Measurements from ENCODE around the gene OS9. TPM values are rescaled to one million over a fixed set of nuclear protein-coding genes. Genes with fewer than 3 reads are reported as not detected.

OS9 gene
- total RNA-seq, 1 donor from 2014 or later: 102 TPM

DNA sequence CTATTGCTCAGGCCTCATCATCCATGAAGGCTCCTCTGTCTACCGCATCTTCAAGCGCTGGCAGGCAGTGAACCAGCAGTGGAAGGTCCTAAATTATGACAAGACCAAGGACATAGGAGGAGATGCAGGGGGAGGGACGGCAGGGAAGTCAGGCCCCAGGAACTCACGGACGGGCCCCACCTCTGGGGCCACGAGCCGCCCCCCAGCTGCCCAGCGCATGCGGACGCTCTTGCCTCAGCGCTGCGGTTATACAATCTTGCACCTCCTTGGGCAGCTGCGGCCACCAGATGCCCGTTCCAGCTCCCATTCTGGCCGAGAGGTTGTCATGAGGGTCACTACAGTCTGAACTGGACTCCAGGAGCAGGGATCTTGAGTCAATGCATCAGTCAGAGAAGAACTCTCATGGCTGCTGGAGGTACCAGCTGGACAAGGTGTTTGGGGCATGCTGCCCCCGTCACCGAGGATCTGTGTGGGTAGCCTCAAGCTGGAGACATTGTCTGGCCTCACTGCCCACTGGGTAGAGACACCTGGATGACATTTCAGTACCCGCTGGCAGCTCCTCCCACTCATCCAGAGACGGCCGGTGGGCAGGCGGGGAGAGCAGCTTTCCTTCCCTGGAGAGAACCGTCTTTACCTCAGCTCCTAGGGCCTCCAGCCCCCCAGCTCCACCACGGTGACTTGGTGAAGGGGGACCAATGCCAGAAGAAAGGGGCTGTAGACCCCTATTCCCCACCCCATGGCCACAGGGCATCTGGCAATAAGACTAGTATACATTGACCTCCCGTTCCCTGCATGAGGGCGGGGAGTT lies 64.8 kb downstream of the OS9 start:
- ATAC-seq (ENCODE audit: poor library complexity) (no peak), DNase-seq (no peak)
- intact Hi-C loops (cut with DNase I): no loop called here

DNA sequence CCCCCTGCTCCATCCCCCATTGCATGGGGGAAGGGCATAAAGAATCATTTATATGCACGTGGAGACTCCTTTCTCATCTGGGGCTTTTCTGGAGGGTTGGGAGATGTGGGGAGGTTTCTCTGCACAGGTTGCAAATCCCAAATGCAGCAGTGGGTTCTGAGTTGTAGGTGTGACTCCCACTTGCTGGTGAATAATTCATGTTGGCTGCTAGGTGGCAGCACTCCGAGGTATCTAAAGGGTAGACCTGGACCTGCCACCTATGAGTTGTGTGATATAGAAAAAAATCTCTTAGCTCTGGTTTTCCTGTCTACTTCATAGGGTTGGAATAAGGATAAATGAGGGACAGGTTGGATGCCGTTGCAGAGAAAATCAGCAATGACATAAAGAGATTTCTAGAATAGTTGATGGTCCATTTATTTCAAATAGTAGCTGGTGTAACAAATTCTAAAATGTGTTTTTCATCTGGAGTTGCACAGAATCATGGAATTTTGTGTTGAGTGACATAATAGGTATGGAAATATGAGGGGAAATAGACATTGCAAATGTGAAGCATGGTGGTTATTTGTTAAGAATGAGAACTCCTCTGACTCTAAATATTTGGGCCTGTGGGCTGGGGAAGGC lies 65.5 kb downstream of the OS9 start:
- no peak for ATAC-seq (ENCODE audit: poor library complexity)
- DNase-seq: no peak
- intact Hi-C loops (cut with DNase I): no loop called here

DNA sequence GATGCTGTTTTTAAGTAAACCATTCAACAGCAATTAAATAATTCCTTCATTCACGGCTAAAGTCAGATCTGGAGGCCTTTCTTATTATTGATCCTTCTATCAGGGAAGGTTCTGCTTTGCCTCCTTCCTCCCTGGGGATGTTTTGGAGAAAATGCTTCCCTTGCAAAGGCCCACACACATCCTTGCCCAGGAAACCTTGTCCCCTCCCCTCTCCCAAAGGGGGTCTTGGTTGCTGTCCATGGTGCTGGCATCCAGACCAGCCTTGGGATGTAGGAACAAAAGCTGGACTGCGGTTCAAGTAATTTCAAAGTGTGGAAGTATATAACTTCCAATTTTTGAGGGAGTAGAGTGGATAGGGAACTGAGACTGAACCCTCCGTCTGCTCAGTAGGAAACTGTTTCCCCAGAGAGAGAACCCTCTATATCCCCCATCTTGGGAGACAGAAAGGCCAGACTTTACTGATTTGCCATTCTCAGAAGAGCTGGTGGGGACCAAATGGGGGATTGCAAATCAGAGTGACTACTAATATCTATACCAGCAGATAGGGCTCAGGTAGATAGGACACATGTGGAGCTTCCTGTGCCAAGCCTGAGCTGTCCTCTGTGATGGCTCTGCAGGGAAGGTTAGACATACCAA lies 66.5 kb downstream of the OS9 start:
- ATAC-seq (ENCODE audit: poor library complexity) (no peak), DNase-seq (no peak)
- intact Hi-C loops (cut with DNase I): no loop called here

DNA sequence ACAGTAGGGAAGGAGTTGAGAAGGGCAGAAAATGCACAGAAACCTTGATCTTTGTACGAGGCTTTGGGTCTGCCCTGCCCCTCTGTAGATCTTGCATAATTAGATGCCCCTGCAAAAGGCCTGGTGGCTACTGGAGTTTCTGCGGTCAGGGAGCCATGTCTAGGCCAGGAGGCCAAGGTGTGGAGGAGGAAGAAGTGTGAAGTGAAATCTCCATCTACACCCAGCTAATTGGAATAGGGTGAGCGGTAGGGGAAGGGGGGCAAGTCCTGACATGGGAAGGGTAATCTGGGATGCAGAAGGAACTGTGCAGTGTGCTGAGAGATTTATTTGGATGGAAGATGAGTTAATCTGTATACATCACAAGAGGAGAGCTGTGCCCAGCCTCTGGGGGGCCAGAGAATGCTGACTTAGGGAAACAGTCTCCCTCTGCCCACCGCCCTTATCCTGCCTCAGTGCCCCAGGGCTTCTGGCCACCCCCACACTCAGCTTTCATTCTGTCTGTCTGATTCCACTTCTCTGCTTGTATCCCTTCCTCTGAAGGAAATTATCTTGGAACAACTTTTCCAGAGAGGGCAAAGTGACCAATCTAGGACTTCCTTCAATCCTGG lies 67.6 kb downstream of the OS9 start:
- intact Hi-C loops (cut with DNase I): no loop called here
- DNase-seq: no peak
- ATAC-seq (ENCODE audit: poor library complexity): no peak

DNA sequence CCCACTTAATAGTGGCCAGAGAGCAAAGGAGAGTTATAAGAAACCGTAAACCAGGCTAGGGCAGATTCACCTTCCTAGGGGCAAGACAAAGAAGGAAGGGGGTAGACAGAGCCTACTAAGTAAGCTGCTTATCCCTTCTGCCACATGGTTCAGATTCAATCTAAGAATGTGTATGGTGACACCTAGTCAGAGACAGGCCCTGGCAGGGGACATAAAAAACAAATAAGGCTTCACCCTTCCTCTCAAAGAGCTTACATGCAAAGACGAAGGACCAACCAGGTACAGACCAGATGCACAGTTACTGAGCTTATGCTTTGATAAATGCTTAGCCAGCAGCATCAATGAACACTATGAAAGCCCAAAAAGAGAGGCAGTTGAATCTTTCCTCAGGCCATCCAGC lies 68.5 kb downstream of the OS9 start:
- intact Hi-C loops (cut with DNase I): no loop called here
- ATAC-seq (ENCODE audit: poor library complexity): no peak
- no peak for DNase-seq

DNA sequence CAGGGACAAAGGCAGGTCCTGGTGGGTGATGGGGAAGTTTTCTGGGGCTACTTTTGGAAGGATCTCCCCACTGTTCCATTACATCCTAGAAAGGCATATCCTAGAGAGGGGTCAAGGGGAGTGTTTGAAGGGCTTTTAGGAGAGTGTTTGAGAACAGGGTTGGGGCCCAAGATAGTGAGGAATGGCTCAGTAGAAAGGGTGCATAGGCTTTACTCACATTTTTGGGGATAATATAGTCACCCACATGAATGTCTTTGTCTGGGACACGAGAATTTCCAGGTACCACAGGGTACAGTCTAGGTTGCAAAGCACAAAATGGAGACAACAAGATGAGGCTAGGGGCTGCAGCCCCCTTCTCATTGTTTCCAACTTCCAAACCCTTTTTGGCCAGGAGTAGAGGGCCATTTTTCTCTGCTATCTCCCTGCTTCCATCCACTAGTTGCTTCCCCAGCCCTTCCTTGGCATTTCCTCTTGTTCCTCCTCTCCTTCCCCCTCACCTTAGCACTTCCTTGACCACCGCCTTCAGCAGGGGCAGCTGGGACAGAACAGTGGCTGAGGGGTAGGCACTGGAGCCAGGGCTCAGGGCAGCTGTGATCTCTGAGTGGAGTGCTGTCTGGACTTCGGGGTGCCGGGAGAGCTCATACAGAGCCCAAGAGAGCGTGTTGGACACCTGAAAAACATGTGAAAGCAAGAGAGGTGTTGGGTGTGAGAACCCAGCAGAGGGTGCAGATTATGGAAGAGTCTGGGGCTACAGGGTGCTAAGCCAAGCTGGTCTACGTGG lies 70.1 kb downstream of the OS9 start:
- DNase-seq (no peak), ATAC-seq (ENCODE audit: poor library complexity) (no peak)
- intact Hi-C loops (cut with DNase I): no loop called here

DNA sequence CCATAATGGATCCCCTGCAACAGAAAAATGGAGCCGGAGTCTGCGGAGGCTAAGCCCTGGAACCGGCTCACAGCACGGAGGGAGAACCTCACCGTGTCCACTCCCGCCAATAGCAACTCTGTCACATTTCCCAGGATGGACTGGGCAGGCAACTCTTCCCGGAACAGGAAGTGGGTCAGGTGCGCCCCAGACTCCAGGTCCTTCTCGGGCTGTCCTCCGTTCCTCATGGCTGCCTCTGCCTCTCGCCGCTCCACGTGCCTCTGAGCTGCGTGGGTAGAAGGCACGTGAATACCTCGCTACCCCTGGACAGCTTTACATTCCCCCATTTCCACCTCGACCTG lies 70.7 kb downstream of the OS9 start:
- DNase-seq: no peak
- intact Hi-C loops (cut with DNase I): no loop called here
- ATAC-seq (ENCODE audit: poor library complexity): no peak

DNA sequence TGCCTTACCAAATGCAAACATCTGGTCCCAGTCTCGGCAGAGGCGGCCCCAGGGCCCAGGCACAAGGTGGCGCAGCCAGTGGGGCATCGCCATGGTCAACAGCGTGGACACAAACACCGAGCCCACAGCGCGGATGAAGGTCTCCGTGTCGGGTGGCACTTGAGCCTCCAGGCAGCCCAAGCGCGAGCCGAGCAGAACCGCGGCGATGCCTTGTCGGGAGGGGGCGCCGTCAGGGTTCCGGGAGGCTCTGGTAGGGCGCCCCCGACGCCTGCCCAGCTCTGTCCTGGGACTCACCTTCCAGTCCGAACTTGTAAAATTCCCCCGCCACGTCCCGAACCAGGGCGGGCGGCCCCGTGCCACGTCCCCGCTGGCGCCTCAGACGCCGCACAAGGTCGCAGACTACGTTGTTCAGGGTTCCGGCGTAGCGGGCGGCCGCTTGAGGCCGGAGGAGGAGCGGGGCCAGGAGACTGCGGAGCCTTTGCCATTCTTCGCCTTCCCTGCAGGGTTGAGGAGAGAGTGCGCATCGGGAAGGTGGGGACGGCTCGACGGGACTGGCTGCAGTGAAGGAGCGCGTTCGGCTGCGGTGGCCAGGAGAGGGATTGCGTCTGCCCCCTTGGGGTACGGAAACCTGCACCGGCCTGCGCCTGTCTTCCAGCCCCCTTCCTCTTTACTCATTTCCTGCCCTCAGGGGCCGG lies 71.2 kb downstream of the OS9 start:
- no peak for DNase-seq
- intact Hi-C loops (cut with DNase I): no loop called here
- ATAC-seq (ENCODE audit: poor library complexity): peak; percentile 48

DNA sequence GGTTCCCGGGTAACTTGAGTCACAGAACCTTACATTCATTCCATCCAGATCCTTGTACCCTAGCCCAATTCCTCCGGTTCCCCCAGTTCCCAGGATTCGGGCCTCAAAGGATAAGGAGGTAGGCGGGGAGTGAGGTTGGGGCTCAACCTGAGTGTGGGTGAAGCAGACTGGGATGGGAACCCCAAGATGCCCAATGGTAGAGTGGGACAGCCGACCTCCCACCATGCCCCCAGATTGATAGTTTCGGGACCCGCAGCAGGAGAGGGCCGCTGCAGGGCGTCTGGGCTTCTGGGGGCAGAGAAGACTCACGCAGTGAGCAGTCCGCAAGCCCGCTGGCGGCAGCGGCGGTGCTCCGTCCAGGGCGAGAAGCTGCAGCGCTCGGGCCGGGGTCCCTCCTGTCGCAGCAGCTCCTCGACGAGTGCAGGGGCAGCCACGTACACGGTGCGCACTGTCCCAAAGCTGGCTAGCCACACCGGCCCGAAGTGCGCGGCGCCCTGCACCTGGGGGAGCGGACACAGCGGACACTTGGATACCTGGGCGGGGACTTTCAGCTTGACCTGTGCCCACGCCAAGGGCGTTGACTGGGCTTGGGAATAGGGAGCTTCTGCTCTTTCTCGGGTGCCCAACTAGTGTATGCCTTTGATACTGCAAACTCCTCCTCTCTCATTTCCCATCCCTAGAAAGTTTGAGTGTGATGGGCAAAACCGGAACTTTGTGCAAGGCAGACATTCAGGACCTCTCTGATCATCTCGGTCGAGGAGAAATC lies 71.9 kb downstream of the OS9 start:
- ATAC-seq (ENCODE audit: poor library complexity) (peak; percentile 23), DNase-seq (no peak)
- intact Hi-C loops (cut with DNase I): no loop called here

DNA sequence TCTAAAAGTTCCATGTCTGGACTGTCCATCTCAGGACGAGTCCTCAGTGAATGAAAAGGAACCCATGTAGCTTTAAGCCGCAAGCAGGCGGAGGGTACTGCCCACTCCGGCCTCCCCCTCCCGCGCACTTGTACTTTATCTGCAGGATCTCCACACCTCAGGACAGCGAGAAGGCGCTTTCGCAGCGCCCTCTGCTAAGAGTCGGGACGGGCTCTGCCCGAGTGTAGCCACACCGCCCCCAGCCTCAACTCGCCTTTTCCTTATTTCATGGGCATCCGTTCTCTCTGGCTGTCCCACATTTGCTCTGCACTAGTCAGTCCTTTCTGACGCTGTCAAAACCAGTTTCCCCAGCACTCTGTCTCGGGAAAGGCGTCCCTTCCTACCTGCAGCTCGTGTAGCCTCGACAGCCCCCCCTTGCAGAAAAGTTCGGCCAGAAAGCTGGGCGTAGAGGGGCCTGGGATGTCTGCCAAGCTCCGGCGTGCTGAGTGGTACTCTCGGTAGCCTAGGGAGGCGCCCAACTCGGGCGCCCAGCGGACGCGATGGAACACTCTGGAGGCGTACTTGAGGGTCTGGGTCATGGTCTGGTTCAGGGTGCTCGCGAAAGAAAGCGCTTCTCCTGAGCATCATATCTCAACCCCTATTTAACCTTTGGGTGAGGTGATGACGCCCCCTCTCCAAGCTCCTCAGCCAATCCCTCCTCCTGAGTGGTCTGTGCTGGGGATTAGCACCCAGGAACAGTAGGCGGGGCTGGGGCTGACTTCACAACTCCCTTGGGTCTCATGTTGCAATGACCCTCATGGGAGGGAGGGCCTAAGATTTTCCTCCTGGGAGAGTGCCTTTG lies 72.8 kb downstream of the OS9 start, which contains the start of gene CYP27B1:
Gene CYP27B1 (minus strand): TSS at position 615 of the 841 bp plus-strand sequence. CDS start 37 bp downstream, at position 578.
- ATAC-seq (ENCODE audit: poor library complexity) (peak; percentile 7), DNase-seq (no peak)
- intact Hi-C loops (cut with DNase I): no loop called here

DNA sequence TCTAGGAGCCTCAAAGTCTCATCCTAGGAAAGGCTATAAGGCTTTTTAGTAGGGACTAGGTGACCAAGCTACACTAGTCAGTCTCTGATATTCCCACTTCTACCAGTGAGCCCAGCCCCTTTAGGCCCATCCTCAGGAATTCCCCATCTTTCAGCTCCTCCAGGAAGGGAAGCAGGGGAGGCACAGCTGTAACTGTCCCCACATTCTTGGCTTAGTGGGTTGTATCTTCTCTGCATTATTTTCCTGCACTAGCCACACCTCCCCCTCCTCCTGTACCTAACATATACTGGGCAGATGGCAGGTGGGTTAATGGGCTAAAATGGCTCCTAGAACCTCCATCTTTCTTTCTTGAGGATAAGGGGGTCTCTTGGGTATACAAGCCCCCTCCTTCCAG lies 73.4 kb downstream of the OS9 start:
- DNase-seq: no peak
- no peak for ATAC-seq (ENCODE audit: poor library complexity)
- intact Hi-C loops (cut with DNase I): no loop called here

DNA sequence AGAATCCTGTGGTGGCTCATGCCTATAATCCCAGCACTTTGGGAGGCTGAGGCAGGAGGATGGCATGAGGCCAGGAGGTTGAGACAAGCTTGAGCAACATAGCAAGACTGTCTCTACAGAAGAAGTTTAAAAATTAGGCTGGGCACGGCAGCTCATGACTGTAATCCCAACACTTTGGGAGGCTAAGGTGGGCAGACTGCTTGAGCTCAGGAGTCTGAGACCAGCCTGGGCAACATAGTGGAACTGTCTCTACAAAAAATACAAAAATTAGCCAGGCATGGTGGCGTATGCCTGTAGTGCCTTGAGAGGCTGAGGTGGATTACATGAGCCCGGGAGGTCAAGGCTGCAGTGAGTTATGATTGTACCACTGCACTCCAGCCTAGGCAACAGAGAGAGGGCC lies 73.9 kb downstream of the OS9 start:
- ATAC-seq (ENCODE audit: poor library complexity) (no peak), DNase-seq (no peak)
- intact Hi-C loops (cut with DNase I): no loop called here

DNA sequence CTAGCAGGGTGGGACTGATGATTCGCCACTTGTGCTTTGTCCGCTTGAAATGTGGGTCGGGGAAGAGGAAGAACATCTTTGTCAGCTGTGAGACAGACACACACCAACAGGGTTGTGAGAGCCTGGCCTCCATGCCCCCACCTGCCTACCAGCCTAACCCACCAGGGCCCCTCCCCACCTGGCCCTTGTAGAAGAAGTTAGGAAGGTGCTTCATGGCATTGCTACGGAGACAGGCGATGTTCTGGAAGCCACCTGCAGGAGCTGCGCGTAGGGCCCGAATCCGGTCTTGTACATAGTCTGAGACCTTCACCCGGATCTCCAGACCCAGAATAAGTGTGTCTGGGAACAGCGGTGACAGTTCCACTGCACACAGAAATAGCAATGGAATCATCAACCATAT lies 75.7 kb downstream of the OS9 start:
- DNase-seq (no peak), ATAC-seq (ENCODE audit: poor library complexity) (no peak)
- intact Hi-C loops (cut with DNase I): no loop called here

DNA sequence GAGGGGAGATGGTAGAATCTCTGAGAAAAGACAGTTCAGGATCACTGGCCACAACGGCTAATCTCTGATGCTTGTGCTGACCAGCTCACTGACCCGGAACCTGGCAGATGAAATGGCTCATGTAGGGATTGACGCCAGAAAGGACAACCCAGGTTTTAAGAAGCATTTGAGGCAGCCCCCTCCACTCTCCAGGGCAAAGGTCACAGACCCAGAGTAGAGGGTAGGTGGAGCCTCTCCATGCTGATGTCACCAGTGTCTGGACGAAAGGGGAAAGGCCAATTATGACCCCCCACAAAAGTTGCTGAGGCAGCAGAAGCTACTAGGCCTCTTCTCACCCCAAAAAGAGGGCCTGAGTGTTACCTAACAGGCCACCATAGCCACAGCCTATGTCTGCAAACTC lies 76.8 kb downstream of the OS9 start:
- ATAC-seq (ENCODE audit: poor library complexity): no peak
- intact Hi-C loops (cut with DNase I): no loop called here
- DNase-seq: no peak

Data from Right ventricle myocardium superior (tissue), 1 donor.